ENCODE results near the gene SND1.

The SND1 gene

GRCh38 chr7:128030654-128031611 is 378.9 kb downstream of the SND1 start, which contains the start of gene LRRC4:
TSS of gene LRRC4 (minus strand) at chr7:128031437. CDS start at chr7:128030640, 797 bp downstream.
- peak; percentile 69 for DNase-seq

- peak; percentile 86 for DNase-seq
Measured at GRCh38 chr7:128031901-128032604, 380.1 kb downstream of the SND1 start.

GRCh38 chr7:128032605-128033235 is 380.7 kb downstream of the SND1 start:
- no peak for DNase-seq

GRCh38 chr7:128033246-128033645 is 381.3 kb downstream of the SND1 start:
- no peak for DNase-seq

- DNase-seq, result no peak
Measured at GRCh38 chr7:128034825-128035224, 382.8 kb downstream of the SND1 start.

- DNase-seq, result peak; percentile 48
Measured at GRCh38 chr7:128035712-128036111, 383.7 kb downstream of the SND1 start.

GRCh38 chr7:128036226-128036940 is 384.4 kb downstream of the SND1 start:
- no peak for DNase-seq

GRCh38 chr7:128037081-128037480 is 385.1 kb downstream of the SND1 start:
- DNase-seq, result no peak

- no peak for DNase-seq
Measured at GRCh38 chr7:128037880-128038619, 386.1 kb downstream of the SND1 start.

GRCh38 chr7:128039544-128039953 is 387.6 kb downstream of the SND1 start:
- no peak for DNase-seq

GRCh38 chr7:128040205-128040604 is 388.2 kb downstream of the SND1 start:
- no peak for DNase-seq

GRCh38 chr7:128041203-128041602 is 389.2 kb downstream of the SND1 start:
- DNase-seq, result no peak

- DNase-seq, result no peak
Measured at GRCh38 chr7:128042012-128042411, 390.0 kb downstream of the SND1 start.

GRCh38 chr7:128044064-128044463 is 392.1 kb downstream of the SND1 start:
- DNase-seq, result peak; percentile 55

- DNase-seq, result no peak
Measured at GRCh38 chr7:128045158-128045557, 393.2 kb downstream of the SND1 start.

- no peak for DNase-seq
Measured at GRCh38 chr7:128045766-128046165, 393.8 kb downstream of the SND1 start.

GRCh38 chr7:128052404-128052803 is 400.4 kb downstream of the SND1 start:
- no peak for DNase-seq

- DNase-seq, result peak; percentile 56
Measured at GRCh38 chr7:128053023-128053422, 401.0 kb downstream of the SND1 start.

GRCh38 chr7:128053991-128054390 is 402.0 kb downstream of the SND1 start:
- DNase-seq, result no peak

- DNase-seq, result no peak
Measured at GRCh38 chr7:128054511-128054910, 402.5 kb downstream of the SND1 start.

- no peak for DNase-seq
Measured at GRCh38 chr7:128055637-128056036, 403.6 kb downstream of the SND1 start.

- DNase-seq, result no peak
Measured at GRCh38 chr7:128056901-128057300, 404.9 kb downstream of the SND1 start.
